Measurements from ENCODE around the gene CYP4F3.

DNA sequence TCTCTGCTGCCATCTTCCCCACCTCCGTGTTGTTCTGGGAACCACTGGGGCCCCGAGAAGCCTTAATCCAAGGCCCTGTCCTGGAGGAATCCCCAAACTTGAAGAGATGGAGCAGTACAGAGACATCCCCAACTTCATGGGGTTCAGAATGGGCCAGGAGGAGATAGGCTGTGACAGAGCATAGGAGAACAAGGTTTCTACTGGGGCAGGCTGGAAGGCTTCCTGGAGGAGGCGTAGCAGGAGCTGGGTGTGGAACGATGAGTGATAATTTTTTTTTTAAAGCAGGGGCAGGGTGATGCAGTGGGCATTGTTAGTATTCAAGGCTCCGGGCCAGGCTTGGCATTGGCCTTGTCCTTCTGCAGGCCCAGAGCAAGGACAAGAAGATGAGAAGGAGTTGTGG, 22.4 kb upstream of the CYP4F3 start:
- TF ChIP-seq TAF1 (IDR thresholded peaks at IDR 0.05; ENCODE audit: low read depth) (no peak), EP300 (IDR thresholded peaks at IDR 0.05; ENCODE audit: borderline replicate concordance) (no peak), YY1 (IDR thresholded peaks at IDR 0.05; ENCODE audit: low read depth) (no peak), RAD21 (IDR thresholded peaks at IDR 0.05; ENCODE audit: low read depth) (no peak), FOXM1 (IDR thresholded peaks at IDR 0.05; ENCODE audit: borderline replicate concordance, low read depth) (no peak), CREB1 (IDR thresholded peaks at IDR 0.05; ENCODE audit: low read depth) (no peak)
- TF ChIP-seq, protein P1, sequence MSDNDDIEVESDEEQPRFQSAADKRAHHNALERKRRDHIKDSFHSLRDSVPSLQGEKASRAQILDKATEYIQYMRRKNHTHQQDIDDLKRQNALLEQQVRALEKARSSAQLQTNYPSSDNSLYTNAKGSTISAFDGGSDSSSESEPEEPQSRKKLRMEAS (IDR thresholded peaks at IDR 0.05) = no peak

Data from Ishikawa (cell line).